ENCODE data around the gene CUL1. TPM values are rescaled to one million over a fixed set of nuclear protein-coding genes. Genes with fewer than 3 reads are reported as not detected.

CUL1 gene
- total RNA-seq, 2 experiments from 2014 or later, result 55.8 to 57.6 TPM

DNA sequence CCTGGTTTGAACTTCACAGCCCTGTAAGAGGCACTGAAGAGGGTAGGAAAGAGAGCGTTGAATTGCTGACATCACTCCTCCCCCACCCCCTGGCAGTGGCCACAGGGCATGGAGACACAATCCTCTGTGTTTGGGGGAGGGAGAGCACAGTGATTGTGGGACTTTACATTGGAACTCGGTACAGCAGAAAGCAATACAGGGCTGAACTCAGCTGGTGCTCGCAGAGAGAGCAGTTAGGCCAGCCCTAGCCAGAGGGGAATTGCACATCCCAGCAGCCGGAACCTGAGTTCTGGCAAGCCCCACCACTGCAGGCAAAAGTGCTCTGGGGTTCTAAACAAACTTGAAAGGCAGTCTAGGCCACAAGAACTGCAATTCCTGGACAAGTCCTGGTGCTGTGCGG lies 24.0 kb upstream of the CUL1 start:
- Mint-ChIP-seq H3K4me3 (no peak overlapping the region), H3K36me3 (ENCODE audit: low read depth) (peaks cover 5% of the 10 kb centered on the region), H3K27me3 (ENCODE audit: low read depth) (peaks cover 11% of the 10 kb centered on the region), H3K27ac (no peak overlapping the region), H3K4me1 (ENCODE audit: low read depth) (peaks cover 21% of the 10 kb centered on the region), H3K9me3 (ENCODE audit: insufficient read depth) (peaks cover 18% of the 10 kb centered on the region)
- ChIA-PET POLR2A (no interaction called here), CTCF (no interaction called here)
- DNase-seq (no peak), ATAC-seq (no peak)

DNA sequence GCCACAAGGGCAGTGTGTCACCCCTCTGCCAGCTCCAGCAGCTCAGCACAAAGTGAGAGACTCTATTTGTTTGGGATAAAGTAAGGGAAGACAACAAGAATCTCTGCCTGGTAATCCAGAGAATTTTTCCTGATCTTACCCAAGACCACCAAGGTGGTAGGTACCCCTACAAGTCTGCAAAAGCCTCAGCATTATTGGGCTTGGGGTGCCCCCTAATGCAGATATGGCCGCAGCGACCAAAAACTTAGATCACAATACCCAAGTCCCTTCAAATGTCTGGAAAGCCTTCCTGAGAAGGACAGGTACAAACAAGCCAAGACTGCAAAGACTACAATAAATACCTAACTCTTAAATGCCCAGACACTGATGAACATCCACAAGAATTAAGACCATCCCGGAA lies 22.4 kb upstream of the CUL1 start:
- ATAC-seq (no peak), DNase-seq (no peak)
- Mint-ChIP-seq H3K27me3 (ENCODE audit: low read depth) (peaks cover 23% of the 10 kb centered on the region), H3K4me1 (ENCODE audit: low read depth) (peaks cover 9% of the 10 kb centered on the region), H3K9me3 (ENCODE audit: insufficient read depth) (peaks cover 21% of the 10 kb centered on the region), H3K27ac (no peak overlapping the region), H3K4me3 (no peak overlapping the region), H3K36me3 (ENCODE audit: low read depth) (peaks cover 5% of the 10 kb centered on the region)
- ChIA-PET CTCF (no interaction called here), POLR2A (interaction anchor here (0.5 kb wide), 1 partner anchor 639 kb away, joined by 3 read pairs; no protein-coding TSS in a partner anchor)

GRCh38 chr7:148681821-148682220 lies 16.9 kb upstream of the CUL1 start:
- H3K4me3 Mint-ChIP-seq, result no peak overlapping the region
- ATAC-seq (no peak), DNase-seq (no peak)
- H3K36me3 Mint-ChIP-seq (ENCODE audit: low read depth), result no peaks in the 10 kb centered on the region
- H3K27me3 Mint-ChIP-seq (ENCODE audit: low read depth), result peaks cover 34% of the 10 kb centered on the region
- no peaks in the 10 kb centered on the region for H3K4me1 Mint-ChIP-seq (ENCODE audit: low read depth)
- peaks cover 13% of the 10 kb centered on the region for H3K9me3 Mint-ChIP-seq (ENCODE audit: insufficient read depth)
- CTCF ChIA-PET, result no interaction called here
- POLR2A ChIA-PET, result no interaction called here
- no peak overlapping the region for H3K27ac Mint-ChIP-seq

- DNase-seq (no peak), ATAC-seq (no peak)
- CTCF ChIA-PET, result no interaction called here
- peaks cover 13% of the 10 kb centered on the region for H3K9me3 Mint-ChIP-seq (ENCODE audit: insufficient read depth)
- no peak overlapping the region for H3K27ac Mint-ChIP-seq
- H3K27me3 Mint-ChIP-seq (ENCODE audit: low read depth), result peaks cover 28% of the 10 kb centered on the region
- no peak overlapping the region for H3K4me3 Mint-ChIP-seq
- no peaks in the 10 kb centered on the region for H3K36me3 Mint-ChIP-seq (ENCODE audit: low read depth)
- no peaks in the 10 kb centered on the region for H3K4me1 Mint-ChIP-seq (ENCODE audit: low read depth)
- POLR2A ChIA-PET, result no interaction called here
Measured at GRCh38 chr7:148684289-148684830, 14.3 kb upstream of the CUL1 start.

DNA sequence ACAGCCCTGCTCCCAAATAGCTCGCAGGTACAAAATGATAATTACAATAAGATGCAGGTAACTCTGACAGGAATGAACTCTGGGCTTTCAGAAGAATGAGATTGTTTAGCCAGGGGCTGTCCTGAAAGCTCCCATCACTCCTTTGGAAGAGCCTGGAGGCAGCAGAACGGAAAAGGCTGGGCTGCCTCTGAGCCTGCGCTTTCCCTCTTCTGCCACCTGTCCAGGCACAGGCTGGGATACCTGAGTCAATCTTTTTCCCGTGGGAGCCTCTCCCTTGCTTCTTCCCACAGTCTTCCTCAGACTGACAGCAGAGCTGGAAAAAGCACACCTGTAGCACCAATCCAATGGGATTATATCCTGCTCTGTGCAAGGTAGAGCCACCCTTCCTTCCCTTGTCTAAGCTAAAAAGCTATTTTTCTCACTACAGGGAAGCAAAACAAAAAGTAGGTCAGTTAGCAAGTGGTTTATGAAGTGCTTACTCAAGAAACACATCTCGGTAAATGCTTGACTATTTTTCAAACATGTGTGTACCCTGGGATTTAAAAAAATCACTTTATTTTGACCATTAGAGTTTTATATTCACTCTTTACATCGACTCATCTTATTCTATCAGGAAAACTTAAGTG lies 12.3 kb upstream of the CUL1 start:
- Mint-ChIP-seq H3K4me1 (ENCODE audit: low read depth) (no peaks in the 10 kb centered on the region), H3K36me3 (ENCODE audit: low read depth) (no peaks in the 10 kb centered on the region), H3K27me3 (ENCODE audit: low read depth) (peaks cover 22% of the 10 kb centered on the region), H3K4me3 (no peak overlapping the region), H3K27ac (no peak overlapping the region), H3K9me3 (ENCODE audit: insufficient read depth) (peaks cover 9% of the 10 kb centered on the region)
- ChIA-PET CTCF (interaction anchor here (1.0 to 1.3 kb wide), 2 partner anchors 84 to 165 kb away, joined by 3 to 4 read pairs; no protein-coding TSS in a partner anchor), POLR2A (no interaction called here)
- no peak for ATAC-seq
- DNase-seq, result no peak

- DNase-seq (no peak), ATAC-seq (no peak)
- ChIA-PET CTCF (interaction anchor here (1.0 kb wide), 1 partner anchor 164 kb away, joined by 4 read pairs; no protein-coding TSS in a partner anchor), POLR2A (interaction anchor here (0.7 kb wide), 1 partner anchor 21 kb away, joined by 3 read pairs; no protein-coding TSS in a partner anchor)
- no peaks in the 10 kb centered on the region for H3K36me3 Mint-ChIP-seq (ENCODE audit: low read depth)
- H3K4me3 Mint-ChIP-seq, result no peak overlapping the region
- H3K27me3 Mint-ChIP-seq (ENCODE audit: low read depth), result peaks cover 15% of the 10 kb centered on the region
- no peaks in the 10 kb centered on the region for H3K4me1 Mint-ChIP-seq (ENCODE audit: low read depth)
- no peak overlapping the region for H3K27ac Mint-ChIP-seq
- no peaks in the 10 kb centered on the region for H3K9me3 Mint-ChIP-seq (ENCODE audit: insufficient read depth)
Measured at GRCh38 chr7:148687555-148687954, 11.1 kb upstream of the CUL1 start.

DNA sequence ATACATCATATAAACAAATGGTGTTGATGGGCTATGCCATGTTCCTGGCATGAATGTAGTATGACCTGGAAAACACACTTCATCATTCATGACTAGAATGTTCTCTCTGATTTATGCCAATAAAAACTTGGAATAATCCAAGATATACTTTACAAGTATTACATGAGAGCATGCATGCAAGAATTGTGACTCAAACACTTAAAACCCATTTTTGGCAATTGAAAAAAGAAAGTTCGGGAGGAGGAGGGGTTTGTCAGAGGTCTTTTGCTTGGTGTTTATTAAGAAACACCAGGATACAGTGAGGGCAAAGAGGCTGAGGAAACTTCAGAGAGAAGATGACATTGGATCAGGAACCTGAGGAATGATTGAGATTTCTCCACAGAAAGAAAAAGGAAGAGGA lies 10.2 kb upstream of the CUL1 start:
- H3K9me3 Mint-ChIP-seq (ENCODE audit: insufficient read depth), result no peaks in the 10 kb centered on the region
- peaks cover 15% of the 10 kb centered on the region for H3K27me3 Mint-ChIP-seq (ENCODE audit: low read depth)
- no peak for DNase-seq
- ATAC-seq, result no peak
- no peaks in the 10 kb centered on the region for H3K36me3 Mint-ChIP-seq (ENCODE audit: low read depth)
- no peak overlapping the region for H3K27ac Mint-ChIP-seq
- no peak overlapping the region for H3K4me3 Mint-ChIP-seq
- ChIA-PET POLR2A (no interaction called here), CTCF (no interaction called here)
- H3K4me1 Mint-ChIP-seq (ENCODE audit: low read depth), result no peaks in the 10 kb centered on the region

- ATAC-seq, result no peak
- Mint-ChIP-seq H3K4me3 (no peak overlapping the region), H3K9me3 (ENCODE audit: insufficient read depth) (no peaks in the 10 kb centered on the region), H3K4me1 (ENCODE audit: low read depth) (peaks cover 18% of the 10 kb centered on the region), H3K27ac (no peak overlapping the region), H3K36me3 (ENCODE audit: low read depth) (no peaks in the 10 kb centered on the region), H3K27me3 (ENCODE audit: low read depth) (peaks cover 21% of the 10 kb centered on the region)
- CTCF ChIA-PET, result no interaction called here
- no peak for DNase-seq
- POLR2A ChIA-PET, result no interaction called here
Measured at GRCh38 chr7:148693651-148694050, 5.1 kb upstream of the CUL1 start.

GRCh38 chr7:148694631-148695030 lies 4.1 kb upstream of the CUL1 start:
- peaks cover 19% of the 10 kb centered on the region for H3K27me3 Mint-ChIP-seq (ENCODE audit: low read depth)
- ATAC-seq (no peak), DNase-seq (no peak)
- peaks cover 18% of the 10 kb centered on the region for H3K4me1 Mint-ChIP-seq (ENCODE audit: low read depth)
- no peaks in the 10 kb centered on the region for H3K9me3 Mint-ChIP-seq (ENCODE audit: insufficient read depth)
- H3K27ac Mint-ChIP-seq, result no peak overlapping the region
- CTCF ChIA-PET, result no interaction called here
- no peak overlapping the region for H3K4me3 Mint-ChIP-seq
- POLR2A ChIA-PET, result interaction anchor here (0.6 to 0.7 kb wide), 2 partner anchors 159 to 987 kb away, joined by 3 to 4 read pairs; no protein-coding TSS in a partner anchor
- H3K36me3 Mint-ChIP-seq (ENCODE audit: low read depth), result no peaks in the 10 kb centered on the region

- no peak overlapping the region for H3K27ac Mint-ChIP-seq
- ChIA-PET CTCF (interaction anchor here (0.7 kb wide), 1 partner anchor 128 kb away, joined by 3 read pairs; no protein-coding TSS in a partner anchor), POLR2A (no interaction called here)
- DNase-seq (no peak), ATAC-seq (no peak)
- no peaks in the 10 kb centered on the region for H3K9me3 Mint-ChIP-seq (ENCODE audit: insufficient read depth)
- peaks cover 8% of the 10 kb centered on the region for H3K36me3 Mint-ChIP-seq (ENCODE audit: low read depth)
- H3K4me3 Mint-ChIP-seq, result no peak overlapping the region
- peaks cover 28% of the 10 kb centered on the region for H3K4me1 Mint-ChIP-seq (ENCODE audit: low read depth)
- H3K27me3 Mint-ChIP-seq (ENCODE audit: low read depth), result peaks cover 11% of the 10 kb centered on the region
Measured at GRCh38 chr7:148695953-148696352, 2.8 kb upstream of the CUL1 start.

DNA sequence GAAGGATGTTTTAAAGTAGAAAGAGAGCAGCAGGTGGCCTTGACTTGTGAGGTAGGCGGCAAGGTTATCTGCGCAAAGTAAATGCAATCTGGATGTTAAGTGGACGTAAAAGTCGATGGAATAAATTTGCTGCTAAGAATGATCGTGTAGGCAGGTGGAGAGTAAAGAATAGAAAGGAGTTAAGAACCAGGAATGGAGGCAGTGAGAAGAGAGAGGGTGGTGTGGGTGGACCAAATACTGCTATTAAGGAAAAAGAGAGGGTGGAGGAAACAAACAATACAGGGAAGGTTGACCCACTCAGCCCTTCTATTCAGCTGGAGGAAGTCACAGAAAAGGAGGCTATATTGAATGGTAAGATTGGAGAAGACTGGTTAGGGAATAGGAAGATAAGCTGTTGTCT lies 1.9 kb upstream of the CUL1 start:
- ChIA-PET POLR2A (no interaction called here), CTCF (interaction anchor here (0.7 kb wide), 1 partner anchor 121 kb away, joined by 3 read pairs; no protein-coding TSS in a partner anchor)
- H3K4me1 Mint-ChIP-seq (ENCODE audit: low read depth), result peaks cover 37% of the 10 kb centered on the region
- peaks cover 8% of the 10 kb centered on the region for H3K36me3 Mint-ChIP-seq (ENCODE audit: low read depth)
- H3K4me3 Mint-ChIP-seq, result peak overlapping the region; percentile 79
- H3K9me3 Mint-ChIP-seq (ENCODE audit: insufficient read depth), result no peaks in the 10 kb centered on the region
- H3K27ac Mint-ChIP-seq, result no peak overlapping the region
- DNase-seq, result no peak
- H3K27me3 Mint-ChIP-seq (ENCODE audit: low read depth), result peaks cover 11% of the 10 kb centered on the region
- ATAC-seq, result no peak

- DNase-seq (peak; percentile 33), ATAC-seq (no peak)
- ChIA-PET POLR2A (interaction anchor here (0.8 to 2.1 kb wide), 9 partner anchors 11 to 290 kb away, joined by 3 to 11 read pairs (median 3); no protein-coding TSS in a partner anchor), CTCF (interaction anchor here (0.7 to 2.1 kb wide), 4 partner anchors 122 to 266 kb away, joined by 3 to 13 read pairs (median 4); no protein-coding TSS in a partner anchor)
- peak overlapping the region; percentile 84 for H3K27ac Mint-ChIP-seq
- peaks cover 11% of the 10 kb centered on the region for H3K27me3 Mint-ChIP-seq (ENCODE audit: low read depth)
- peak overlapping the region; percentile 79 for H3K4me3 Mint-ChIP-seq
- peaks cover 8% of the 10 kb centered on the region for H3K36me3 Mint-ChIP-seq (ENCODE audit: low read depth)
- peaks cover 43% of the 10 kb centered on the region for H3K4me1 Mint-ChIP-seq (ENCODE audit: low read depth)
- H3K9me3 Mint-ChIP-seq (ENCODE audit: insufficient read depth), result no peaks in the 10 kb centered on the region
Measured at GRCh38 chr7:148697256-148698006, 1.3 kb upstream of the CUL1 start.

All from activated CD8-positive, alpha-beta T cell treated with anti-CD3 and anti-CD28 coated beads, Interleukin-2, amount 10 ng/mL, durations not matched to agents 7 days and 5 days (primary cell).